ENCODE results near the gene BHLHE40. TPM values are rescaled to one million over a fixed set of nuclear protein-coding genes. Genes with fewer than 3 reads are reported as not detected.

BHLHE40 gene
- total RNA-seq, 4 donors from 2014 or later: 13.1 to 28.5 (median 20.2) TPM

DNA sequence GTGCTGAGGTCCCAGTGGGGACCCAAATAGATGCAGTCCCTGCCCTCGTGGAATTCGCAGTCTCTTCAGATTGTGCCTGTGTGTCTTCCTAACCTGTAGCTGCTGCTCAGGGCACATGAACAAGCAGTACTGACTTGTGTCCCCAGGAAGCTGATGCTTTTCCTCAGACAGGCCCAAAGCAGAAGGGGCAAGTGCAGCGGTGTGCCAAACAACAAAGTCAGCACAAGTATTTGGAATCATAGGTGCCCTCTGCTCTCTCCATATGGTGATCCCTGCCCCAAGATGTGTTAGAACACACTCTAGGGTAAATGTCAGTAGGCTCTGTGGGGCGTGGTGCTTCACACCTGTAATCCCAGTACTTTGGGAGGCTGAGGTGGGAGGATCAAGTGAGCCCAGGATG, 21.9 kb downstream of the BHLHE40 start:
- no peaks in the 10 kb centered on the region for H3K27me3 ChIP-seq
- TF ChIP-seq CTCF (IDR thresholded peaks at IDR 0.05) (no peak), POLR2A (IDR thresholded peaks at IDR 0.05) (no peak)
- no peaks in the 10 kb centered on the region for H3K4me1 ChIP-seq
- no peaks in the 10 kb centered on the region for H3K36me3 ChIP-seq
- 92 to 94% methylated on average over 4 of the region's 4 CpGs for whole genome bisulfite sequencing, 2 donors
- intact Hi-C loops (cut with DNase I): no loop called here
- H3K4me3 ChIP-seq (replicated peaks in 1 of 3): no peak overlapping the region
- H3K9me3 ChIP-seq: no peaks in the 10 kb centered on the region
- H3K27ac ChIP-seq: no peak overlapping the region
- no peak for DNase-seq

- Histone ChIP-seq H3K27ac (no peak overlapping the region), H3K36me3 (no peaks in the 10 kb centered on the region), H3K27me3 (no peaks in the 10 kb centered on the region), H3K4me3 (replicated peaks in 1 of 3) (no peak overlapping the region), H3K4me1 (no peaks in the 10 kb centered on the region), H3K9me3 (no peaks in the 10 kb centered on the region)
- no peak for DNase-seq
- WGBS, 2 donors: 73 to 77% methylated on average over 1 of the region's 1 CpG
- intact Hi-C loops (cut with DNase I): no loop called here
- TF ChIP-seq POLR2A (IDR thresholded peaks at IDR 0.05) (no peak), CTCF (IDR thresholded peaks at IDR 0.05) (no peak)
Measured at GRCh38 chr3:5001805-5002173, 22.6 kb downstream of the BHLHE40 start.

GRCh38 chr3:5002174-5002870, 23.1 kb downstream of the BHLHE40 start:
- no peak for TF ChIP-seq POLR2A (IDR thresholded peaks at IDR 0.05)
- TF ChIP-seq CTCF (IDR thresholded peaks at IDR 0.05): no peak
- H3K27ac ChIP-seq: no peak overlapping the region
- no peak for DNase-seq
- no peak overlapping the region for H3K4me3 ChIP-seq (replicated peaks in 1 of 3)
- H3K36me3 ChIP-seq: no peaks in the 10 kb centered on the region
- no peaks in the 10 kb centered on the region for H3K9me3 ChIP-seq
- WGBS, 2 donors: 71 to 75% methylated on average over 16 of the region's 16 CpGs
- H3K27me3 ChIP-seq: no peaks in the 10 kb centered on the region
- intact Hi-C loops (cut with DNase I): no loop called here
- no peaks in the 10 kb centered on the region for H3K4me1 ChIP-seq

GRCh38 chr3:5002871-5003247, 23.6 kb downstream of the BHLHE40 start:
- H3K4me1 ChIP-seq: no peaks in the 10 kb centered on the region
- H3K27ac ChIP-seq: no peak overlapping the region
- no peaks in the 10 kb centered on the region for H3K9me3 ChIP-seq
- no peak overlapping the region for H3K4me3 ChIP-seq (replicated peaks in 1 of 3)
- no peak for TF ChIP-seq POLR2A (IDR thresholded peaks at IDR 0.05)
- no peak for TF ChIP-seq CTCF (IDR thresholded peaks at IDR 0.05)
- no peaks in the 10 kb centered on the region for H3K27me3 ChIP-seq
- WGBS, 2 donors: 92 to 93% methylated on average over 6 of the region's 6 CpGs
- no peaks in the 10 kb centered on the region for H3K36me3 ChIP-seq
- intact Hi-C loops (cut with DNase I): no loop called here
- DNase-seq: no peak

- Histone ChIP-seq H3K4me1 (peaks cover 0 to 3% of the 10 kb centered on the region in 2 donors), H3K4me3 (replicated peaks in 1 of 3) (no peak overlapping the region), H3K27me3 (no peaks in the 10 kb centered on the region), H3K27ac (no peak overlapping the region), H3K36me3 (no peaks in the 10 kb centered on the region), H3K9me3 (no peaks in the 10 kb centered on the region)
- TF ChIP-seq CTCF (IDR thresholded peaks at IDR 0.05): no peak
- TF ChIP-seq POLR2A (IDR thresholded peaks at IDR 0.05): no peak
- intact Hi-C loops (cut with DNase I): no loop called here
- no peak for DNase-seq
- WGBS, 2 donors: 91 to 96% methylated on average over 11 to 12 of the region's 12 CpGs
Measured at GRCh38 chr3:5004319-5005152, 25.3 kb downstream of the BHLHE40 start.
